Stomach (tissue), 4 donors: ENCODE measurements around the gene GOLGA6L22.
"Not testable (repeated sequence)": the region's sequence is repeated elsewhere in the genome, so short reads cannot be mapped to it uniquely, and the experiment has no call there.

Experiments used
- POLR2A ChIP-seq, 4 donors: fragments of 450-650 bp; IDR thresholded peaks; one replicate each; pipeline ENCODE4 v1.6.1; 2016; ENCODE audit warnings: antibody characterized with exemption in 4 of 4, control low read depth in 2 of 4, mild to moderate bottlenecking in 1 of 4, moderate library complexity in 1 of 4
- POLR2AphosphoS5 ChIP-seq, 3 donors: sonication (generic); formaldehyde crosslinking; IDR thresholded peaks; one replicate each; pipeline ENCODE4 v1.6.1; 2016; ENCODE audit warnings: antibody characterized with exemption in 3 of 3
- TF ChIP-seq, protein P1 (sequence below), 7 experiments: fragments of 450-650 bp in 4 of 7; fragments of 200-600 bp in 3 of 7; sonication (generic) in 3 of 7; IDR thresholded peaks; one replicate each; pipeline ENCODE4 v1.5.1; 2016 to 2019; ENCODE audit warnings: antibody characterized with exemption in 7 of 7, control low read depth in 2 of 7, mild to moderate bottlenecking in 1 of 7

DNA sequence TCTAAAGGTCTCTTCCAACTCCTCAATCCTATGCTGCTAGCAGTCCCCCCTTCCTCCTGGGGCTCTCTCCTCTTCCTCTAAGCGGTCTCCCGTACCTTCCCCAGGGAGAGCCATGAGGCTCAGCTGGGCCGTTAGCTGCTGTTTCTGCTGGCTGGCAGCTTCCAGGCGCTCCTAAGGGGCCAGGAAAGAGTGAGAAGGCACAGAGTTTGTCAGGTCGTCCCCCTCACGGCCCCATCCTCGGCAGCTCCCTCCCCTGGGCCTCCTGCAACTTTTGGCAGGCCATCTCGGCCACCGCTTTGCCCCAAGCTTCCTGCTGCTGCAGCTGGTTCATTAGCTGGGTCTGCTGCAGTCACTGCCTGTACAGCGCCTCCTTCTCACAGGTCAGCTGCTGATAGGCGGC, 29.3 kb upstream of the GOLGA6L22 start:
- TF ChIP-seq, protein P1, sequence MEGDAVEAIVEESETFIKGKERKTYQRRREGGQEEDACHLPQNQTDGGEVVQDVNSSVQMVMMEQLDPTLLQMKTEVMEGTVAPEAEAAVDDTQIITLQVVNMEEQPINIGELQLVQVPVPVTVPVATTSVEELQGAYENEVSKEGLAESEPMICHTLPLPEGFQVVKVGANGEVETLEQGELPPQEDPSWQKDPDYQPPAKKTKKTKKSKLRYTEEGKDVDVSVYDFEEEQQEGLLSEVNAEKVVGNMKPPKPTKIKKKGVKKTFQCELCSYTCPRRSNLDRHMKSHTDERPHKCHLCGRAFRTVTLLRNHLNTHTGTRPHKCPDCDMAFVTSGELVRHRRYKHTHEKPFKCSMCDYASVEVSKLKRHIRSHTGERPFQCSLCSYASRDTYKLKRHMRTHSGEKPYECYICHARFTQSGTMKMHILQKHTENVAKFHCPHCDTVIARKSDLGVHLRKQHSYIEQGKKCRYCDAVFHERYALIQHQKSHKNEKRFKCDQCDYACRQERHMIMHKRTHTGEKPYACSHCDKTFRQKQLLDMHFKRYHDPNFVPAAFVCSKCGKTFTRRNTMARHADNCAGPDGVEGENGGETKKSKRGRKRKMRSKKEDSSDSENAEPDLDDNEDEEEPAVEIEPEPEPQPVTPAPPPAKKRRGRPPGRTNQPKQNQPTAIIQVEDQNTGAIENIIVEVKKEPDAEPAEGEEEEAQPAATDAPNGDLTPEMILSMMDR (IDR thresholded peaks at IDR 0.05), result not testable (repeated sequence)
- TF ChIP-seq POLR2A, POLR2AphosphoS5 (IDR thresholded peaks at IDR 0.05): not testable (repeated sequence)
